Smooth muscle cell (in vitro differentiated cells): ENCODE data around the gene ITFG2. TPM values are rescaled to one million over a fixed set of nuclear protein-coding genes. Genes with fewer than 3 reads are reported as not detected.

Experiments used
- DNase-seq: peaks from one replicate; lab custom pipeline; 2025; ENCODE audit not compliant: unreplicated experiment; lab: John Stamatoyannopoulos, UW
- H2AFZ ChIP-seq: fragments of 200-600 bp; sonication (generic); 2 replicates; pipeline ENCODE4 v1.6.0; 2016; ENCODE audit warnings: antibody characterized with exemption, low read depth, mild to moderate bottlenecking
- H3F3A ChIP-seq: fragments of 200-600 bp; sonication (generic); 2 replicates; pipeline ENCODE4 v1.6.0; 2017; ENCODE audit warnings: antibody characterized with exemption, low read depth
- H3K27ac ChIP-seq: fragments of 200-600 bp; sonication (generic); 2 replicates; pipeline ENCODE4 v1.5.1; 2016; ENCODE audit warnings: low read depth, mild to moderate bottlenecking
- H3K27me3 ChIP-seq: fragments of 200-600 bp; sonication (generic); 2 replicates; pipeline ENCODE4 v1.6.1; 2016; ENCODE audit warnings: low read depth, mild to moderate bottlenecking
- H3K36me3 ChIP-seq: fragments of 200-600 bp; sonication (generic); 2 replicates; pipeline ENCODE4 v1.5.1; 2016; ENCODE audit warnings: low read depth
- H3K4me1 ChIP-seq: fragments of 200-600 bp; sonication (generic); 2 replicates; pipeline ENCODE4 v1.5.1; 2016; ENCODE audit warnings: low read depth
- H3K4me2 ChIP-seq: fragments of 200-600 bp; sonication (generic); 2 replicates; pipeline ENCODE4 v1.6.0; 2016; ENCODE audit warnings: mild to moderate bottlenecking
- H3K4me3 ChIP-seq: fragments of 200-600 bp; sonication (generic); 2 replicates; pipeline ENCODE4 v1.5.1; 2016; ENCODE audit warnings: mild to moderate bottlenecking
- H3K79me2 ChIP-seq: fragments of 200-600 bp; sonication (generic); 2 replicates; pipeline ENCODE4 v1.6.0; 2016; ENCODE audit warnings: low read depth, mild to moderate bottlenecking
- H3K9ac ChIP-seq: fragments of 200-600 bp; sonication (generic); 2 replicates; pipeline ENCODE4 v1.6.0; 2016; ENCODE audit warnings: low read depth
- H3K9me3 ChIP-seq: fragments of 200-600 bp; sonication (generic); replicated peaks from 2 replicates; pipeline ENCODE4 v1.5.1; 2016; ENCODE audit warnings: low read depth
- H4K20me1 ChIP-seq: fragments of 200-600 bp; sonication (generic); 2 replicates; pipeline ENCODE4 v1.6.0; 2016; ENCODE audit warnings: low read depth
- WGBS: methylation state at CpG from one replicate; pipeline ENCODE4 v1.1.7; 2016; ENCODE audit warnings: low lambda C conversion rate; 5-methylcytosine and 5-hydroxymethylcytosine counted together
- polyA plus RNA-seq: library from polyadenylated mRNA; unstranded; fragments of >200 nt; fragmentation: Nextera tagmentation; extraction: Ambion mirVana; gene quantifications from 2 replicates; pipeline ENCODE4 v1.2.1, GENCODE V29; 2016
- total RNA-seq: library from RNA; depleted of rRNA; stranded (reverse); fragments of >200 nt; gene quantifications from 2 replicates; pipeline ENCODE4 v1.2.3, GENCODE V29; 2014
- TF ChIP-seq, protein P1 (sequence below): fragments of 200-600 bp; sonication (generic); IDR thresholded peaks from 2 replicates; pipeline ENCODE4 v1.5.1; 2017; ENCODE audit warnings: borderline replicate concordance, mild to moderate bottlenecking, antibody characterized with exemption; ENCODE audit not compliant: insufficient read depth, poor library complexity, severe bottlenecking

The ITFG2 gene
- total and polyA plus RNA-seq, 2 experiments from 2014 or later, result 14.3 to 21.5 TPM

- Histone ChIP-seq H3K27ac (no peak overlapping the region), H3K4me1 (peaks cover 15% of the 10 kb centered on the region), H3K9me3 (no peaks in the 10 kb centered on the region), H3K9ac (no peak overlapping the region), H3F3A (no peaks in the 10 kb centered on the region), H3K4me3 (no peak overlapping the region), H3K4me2 (no peak overlapping the region), H4K20me1 (no peaks in the 10 kb centered on the region), H3K79me2 (no peaks in the 10 kb centered on the region), H3K36me3 (peaks cover 7% of the 10 kb centered on the region), H2AFZ (no peak overlapping the region), H3K27me3 (no peaks in the 10 kb centered on the region)
- no peak for DNase-seq
- TF ChIP-seq, protein P1, sequence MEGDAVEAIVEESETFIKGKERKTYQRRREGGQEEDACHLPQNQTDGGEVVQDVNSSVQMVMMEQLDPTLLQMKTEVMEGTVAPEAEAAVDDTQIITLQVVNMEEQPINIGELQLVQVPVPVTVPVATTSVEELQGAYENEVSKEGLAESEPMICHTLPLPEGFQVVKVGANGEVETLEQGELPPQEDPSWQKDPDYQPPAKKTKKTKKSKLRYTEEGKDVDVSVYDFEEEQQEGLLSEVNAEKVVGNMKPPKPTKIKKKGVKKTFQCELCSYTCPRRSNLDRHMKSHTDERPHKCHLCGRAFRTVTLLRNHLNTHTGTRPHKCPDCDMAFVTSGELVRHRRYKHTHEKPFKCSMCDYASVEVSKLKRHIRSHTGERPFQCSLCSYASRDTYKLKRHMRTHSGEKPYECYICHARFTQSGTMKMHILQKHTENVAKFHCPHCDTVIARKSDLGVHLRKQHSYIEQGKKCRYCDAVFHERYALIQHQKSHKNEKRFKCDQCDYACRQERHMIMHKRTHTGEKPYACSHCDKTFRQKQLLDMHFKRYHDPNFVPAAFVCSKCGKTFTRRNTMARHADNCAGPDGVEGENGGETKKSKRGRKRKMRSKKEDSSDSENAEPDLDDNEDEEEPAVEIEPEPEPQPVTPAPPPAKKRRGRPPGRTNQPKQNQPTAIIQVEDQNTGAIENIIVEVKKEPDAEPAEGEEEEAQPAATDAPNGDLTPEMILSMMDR, result no peak
- WGBS, result 81% methylated on average over 4 of the region's 4 CpGs
Measured at GRCh38 chr12:2825132-2825531, 12.7 kb downstream of the ITFG2 start.

- DNase-seq, result no peak
- H3K79me2 ChIP-seq, result no peaks in the 10 kb centered on the region
- H3K27me3 ChIP-seq, result no peaks in the 10 kb centered on the region
- no peak overlapping the region for H3K27ac ChIP-seq
- H3K9me3 ChIP-seq, result no peaks in the 10 kb centered on the region
- no peak overlapping the region for H3K4me2 ChIP-seq
- H3K36me3 ChIP-seq, result peaks cover 7% of the 10 kb centered on the region
- WGBS, result 98% methylated on average over 3 of the region's 3 CpGs
- TF ChIP-seq, protein P1, result no peak
- H2AFZ ChIP-seq, result no peak overlapping the region
- no peaks in the 10 kb centered on the region for H3F3A ChIP-seq
- no peak overlapping the region for H3K4me3 ChIP-seq
- no peaks in the 10 kb centered on the region for H4K20me1 ChIP-seq
- peaks cover 15% of the 10 kb centered on the region for H3K4me1 ChIP-seq
- H3K9ac ChIP-seq, result no peak overlapping the region
Measured at GRCh38 chr12:2826036-2826435, 13.6 kb downstream of the ITFG2 start.

- Histone ChIP-seq H4K20me1 (no peaks in the 10 kb centered on the region), H2AFZ (no peak overlapping the region), H3K27me3 (no peaks in the 10 kb centered on the region), H3K36me3 (peaks cover 7% of the 10 kb centered on the region), H3K9ac (no peak overlapping the region), H3K79me2 (no peaks in the 10 kb centered on the region), H3K9me3 (no peaks in the 10 kb centered on the region), H3F3A (no peaks in the 10 kb centered on the region), H3K27ac (no peak overlapping the region), H3K4me2 (no peak overlapping the region), H3K4me3 (no peak overlapping the region), H3K4me1 (peaks cover 15% of the 10 kb centered on the region)
- WGBS, result 95% methylated on average over 14 of the region's 14 CpGs
- TF ChIP-seq, protein P1, result no peak
- no peak for DNase-seq
Measured at GRCh38 chr12:2826721-2827515, 14.4 kb downstream of the ITFG2 start.

- Histone ChIP-seq H3K79me2 (no peaks in the 10 kb centered on the region), H3K27me3 (no peaks in the 10 kb centered on the region), H3F3A (no peaks in the 10 kb centered on the region), H3K4me2 (no peak overlapping the region), H3K36me3 (no peaks in the 10 kb centered on the region), H3K9me3 (no peaks in the 10 kb centered on the region), H3K9ac (no peak overlapping the region), H3K27ac (no peak overlapping the region), H4K20me1 (no peaks in the 10 kb centered on the region), H3K4me3 (no peak overlapping the region), H3K4me1 (peaks cover 19% of the 10 kb centered on the region), H2AFZ (no peak overlapping the region)
- TF ChIP-seq, protein P1, result no peak
- 99% methylated on average over 6 of the region's 6 CpGs for WGBS
- DNase-seq, result no peak
Measured at GRCh38 chr12:2829275-2829674, 16.8 kb downstream of the ITFG2 start.
